HUES64 (cell line): ENCODE results near the gene PCDHA11.
A peak's percentile ranks its signal among the peaks of the same experiment; 100 is the strongest.
"Not testable (repeated sequence)": the region's sequence is repeated elsewhere in the genome, so short reads cannot be mapped to it uniquely, and the experiment has no call there.

Experiments
- H3K27ac ChIP-seq: 2 replicates; pipeline ENCODE4 v1.7.0; 2013; ENCODE audit warnings: low read depth, low read length, inconsistent platforms
- H3K27me3 ChIP-seq: 2 replicates; pipeline ENCODE4 v1.6.1; 2013; ENCODE audit warnings: mild to moderate bottlenecking, low read length; ENCODE audit not compliant: insufficient read depth
- H3K36me3 ChIP-seq: 2 replicates; pipeline ENCODE4 v1.6.1; 2013; ENCODE audit warnings: mild to moderate bottlenecking, low read length; ENCODE audit not compliant: insufficient read depth
- H3K4me1 ChIP-seq: 2 replicates; pipeline ENCODE4 v1.6.1; 2013; ENCODE audit warnings: mild to moderate bottlenecking, low read length, moderate library complexity; ENCODE audit not compliant: insufficient read depth
- H3K4me3 ChIP-seq: 2 replicates; pipeline ENCODE4 v1.5.1; 2013; ENCODE audit warnings: mild to moderate bottlenecking, low read length, moderate library complexity
- H3K9ac ChIP-seq: 2 replicates; pipeline ENCODE4 v1.6.1; 2013; ENCODE audit warnings: mild to moderate bottlenecking, low read depth, low read length
- H3K9me3 ChIP-seq: 2 replicates; pipeline ENCODE4 v1.6.1; 2013; ENCODE audit warnings: low read depth, low read length; ENCODE audit not compliant: insufficient read depth
- WGBS: fragments of 150-250, 120-280 bp; methylation state at CpG from one replicate; pipeline ENCODE4 v1.1.7; 2013; ENCODE audit warnings: missing lambda C conversion rate; 5-methylcytosine and 5-hydroxymethylcytosine counted together

The PCDHA11 gene

DNA sequence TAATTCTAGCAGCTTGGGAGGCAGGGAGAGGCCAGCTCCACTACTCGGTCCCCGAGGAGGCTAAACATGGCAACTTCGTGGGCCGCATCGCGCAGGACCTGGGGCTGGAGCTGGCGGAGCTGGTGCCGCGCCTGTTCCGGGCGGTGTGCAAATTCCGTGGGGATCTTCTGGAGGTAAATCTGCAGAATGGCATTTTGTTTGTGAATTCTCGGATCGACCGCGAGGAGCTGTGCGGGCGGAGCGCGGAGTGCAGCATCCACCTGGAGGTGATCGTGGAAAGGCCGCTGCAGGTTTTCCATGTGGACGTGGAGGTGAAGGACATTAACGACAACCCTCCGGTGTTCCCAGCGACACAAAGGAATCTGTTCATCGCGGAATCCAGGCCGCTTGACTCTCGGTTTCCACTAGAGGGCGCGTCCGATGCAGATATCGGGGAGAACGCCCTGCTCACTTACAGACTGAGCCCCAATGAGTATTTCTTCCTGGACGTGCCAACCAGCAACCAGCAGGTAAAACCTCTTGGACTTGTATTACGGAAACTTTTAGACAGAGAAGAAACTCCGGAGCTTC is 34.2 kb upstream of the PCDHA11 start:
- WGBS: 94% methylated on average over 26 of the region's 38 CpGs
- not testable (repeated sequence) for H3K27me3 ChIP-seq, H3K9ac ChIP-seq, H3K36me3 ChIP-seq, H3K9me3 ChIP-seq, H3K4me1 ChIP-seq, H3K27ac ChIP-seq
- peak overlapping the region; percentile 29; the same call in 1 of the 2 replicates for H3K4me3 ChIP-seq

DNA sequence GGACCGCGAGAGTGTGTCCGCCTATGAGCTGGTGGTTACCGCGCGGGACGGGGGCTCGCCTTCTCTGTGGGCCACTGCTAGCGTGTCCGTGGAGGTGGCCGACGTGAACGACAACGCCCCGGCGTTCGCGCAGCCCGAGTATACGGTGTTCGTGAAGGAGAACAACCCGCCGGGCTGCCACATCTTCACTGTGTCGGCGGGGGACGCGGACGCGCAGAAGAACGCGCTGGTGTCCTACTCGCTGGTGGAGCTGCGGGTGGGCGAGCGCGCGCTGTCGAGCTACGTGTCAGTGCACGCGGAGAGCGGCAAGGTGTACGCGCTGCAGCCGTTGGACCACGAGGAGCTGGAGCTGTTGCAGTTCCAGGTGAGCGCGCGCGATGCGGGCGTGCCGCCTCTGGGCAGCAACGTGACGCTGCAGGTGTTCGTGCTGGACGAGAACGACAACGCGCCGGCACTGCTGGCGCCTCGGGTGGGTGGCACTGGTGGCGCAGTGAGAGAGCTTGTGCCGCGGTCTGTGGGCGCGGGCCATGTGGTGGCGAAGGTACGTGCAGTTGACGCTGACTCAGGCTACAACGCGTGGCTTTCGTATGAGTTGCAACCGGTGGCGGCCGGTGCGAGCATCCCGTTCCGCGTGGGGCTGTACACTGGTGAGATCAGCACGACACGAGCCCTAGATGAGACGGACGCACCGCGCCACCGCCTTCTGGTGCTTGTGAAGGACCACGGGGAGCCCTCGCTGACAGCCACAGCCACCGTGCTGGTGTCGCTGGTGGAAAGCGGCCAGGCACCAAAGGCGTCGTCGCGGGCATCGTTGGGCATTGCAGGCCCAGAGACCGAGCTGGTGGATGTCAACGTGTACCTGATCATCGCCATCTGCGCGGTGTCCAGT is 32.9 kb upstream of the PCDHA11 start:
- Histone ChIP-seq H3K27me3 (no peaks in the 10 kb centered on the region), H3K4me1 (no peaks in the 10 kb centered on the region), H3K27ac (no peak overlapping the region), H3K9me3 (no peaks in the 10 kb centered on the region), H3K4me3 (no peak overlapping the region), H3K36me3 (no peaks in the 10 kb centered on the region), H3K9ac (no peak overlapping the region)
- 97% methylated on average over 103 of the region's 103 CpGs for WGBS

DNA sequence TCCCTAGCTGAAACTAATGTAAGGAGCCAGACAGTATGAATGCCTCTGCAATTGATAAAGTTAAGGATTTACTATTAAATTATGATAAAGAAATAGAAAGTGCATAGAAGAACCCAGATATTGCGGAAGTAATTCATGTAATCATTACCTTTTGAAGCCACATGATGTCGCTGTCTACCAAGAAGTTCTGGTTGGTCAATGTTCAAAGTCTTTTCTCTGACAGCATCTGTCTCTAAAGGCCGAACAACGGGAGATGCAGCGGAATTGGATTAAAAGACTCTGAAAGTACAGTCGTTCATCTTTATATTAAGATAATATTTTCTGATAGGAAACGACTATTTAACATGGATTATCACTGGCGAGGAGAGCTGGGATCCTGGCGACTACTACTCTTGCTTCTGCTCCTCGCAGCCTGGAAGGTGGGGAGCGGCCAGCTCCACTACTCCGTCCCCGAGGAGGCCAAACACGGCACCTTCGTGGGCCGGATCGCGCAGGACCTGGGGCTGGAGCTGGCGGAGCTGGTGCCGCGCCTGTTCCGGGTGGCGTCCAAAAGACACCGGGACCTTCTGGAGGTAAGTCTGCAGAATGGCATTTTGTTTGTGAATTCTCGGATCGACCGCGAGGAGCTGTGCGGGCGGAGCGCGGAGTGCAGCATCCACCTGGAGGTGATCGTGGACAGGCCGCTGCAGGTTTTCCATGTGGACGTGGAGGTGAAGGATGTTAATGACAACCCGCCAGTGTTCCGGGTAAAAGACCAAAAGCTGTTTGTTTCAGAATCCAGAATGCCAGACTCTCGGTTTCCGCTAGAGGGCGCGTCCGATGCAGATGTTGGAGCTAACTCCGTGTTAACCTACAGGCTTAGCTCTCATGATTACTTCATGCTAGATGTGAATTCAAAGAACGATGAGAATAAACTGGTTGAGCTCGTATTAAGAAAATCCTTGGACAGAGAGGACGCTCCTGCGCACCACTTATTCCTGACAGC is 27.5 kb upstream of the PCDHA11 start, which contains the start of gene PCDHA8:
Gene PCDHA8 (plus strand): TSS at position 210 of the 985 bp plus-strand sequence. CDS start 135 bp downstream, at position 345.
- no peaks in the 10 kb centered on the region for H3K4me1 ChIP-seq
- H3K4me3 ChIP-seq: peak within 1 kb of the TSS; percentile 35
- H3K27ac ChIP-seq: no peak within 1 kb of the TSS
- H3K36me3 ChIP-seq: no peaks in the 10 kb centered on the region
- no peaks in the 10 kb centered on the region for H3K9me3 ChIP-seq
- H3K27me3 ChIP-seq: no peaks in the 10 kb centered on the region
- H3K9ac ChIP-seq: no peak within 1 kb of the TSS
- whole genome bisulfite sequencing: 85% methylated on average over 46 of the region's 47 CpGs

DNA sequence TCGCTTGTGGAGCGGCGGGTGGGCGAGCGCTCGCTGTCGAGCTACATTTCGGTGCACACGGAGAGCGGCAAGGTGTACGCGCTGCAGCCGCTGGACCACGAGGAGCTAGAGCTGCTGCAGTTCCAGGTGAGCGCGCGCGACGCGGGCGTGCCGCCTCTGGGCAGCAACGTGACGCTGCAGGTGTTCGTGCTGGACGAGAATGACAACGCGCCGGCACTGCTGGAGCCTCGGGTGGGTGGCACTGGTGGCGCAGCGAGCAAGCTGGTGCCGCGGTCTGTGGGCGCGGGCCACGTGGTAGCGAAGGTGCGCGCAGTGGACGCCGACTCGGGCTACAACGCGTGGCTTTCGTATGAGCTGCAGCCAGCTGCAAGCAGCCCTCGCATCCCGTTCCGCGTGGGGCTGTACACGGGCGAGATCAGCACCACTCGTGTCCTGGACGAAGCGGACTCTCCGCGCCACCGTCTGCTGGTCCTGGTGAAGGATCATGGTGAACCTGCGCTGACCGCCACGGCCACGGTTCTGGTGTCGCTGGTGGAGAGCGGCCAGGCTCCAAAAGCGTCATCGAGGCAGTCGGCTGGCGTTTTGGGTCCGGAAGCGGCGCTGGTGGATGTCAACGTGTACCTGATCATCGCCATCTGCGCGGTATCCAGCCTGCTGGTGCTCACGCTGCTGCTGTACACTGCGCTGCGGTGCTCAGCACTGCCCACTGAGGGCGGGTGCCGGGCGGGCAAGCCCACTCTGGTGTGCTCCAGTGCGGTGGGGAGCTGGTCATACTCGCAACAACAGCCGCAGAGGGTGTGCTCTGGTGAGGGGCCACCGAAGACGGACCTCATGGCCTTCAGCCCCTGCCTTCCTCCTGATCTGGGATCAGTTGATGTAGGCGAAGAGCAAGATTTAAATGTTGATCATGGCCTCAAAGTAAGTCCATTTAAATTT is 25.7 kb upstream of the PCDHA11 start:
- 97% methylated on average over 87 of the region's 87 CpGs for WGBS
- Histone ChIP-seq H3K9me3 (no peaks in the 10 kb centered on the region), H3K36me3 (no peaks in the 10 kb centered on the region), H3K4me1 (no peaks in the 10 kb centered on the region), H3K27me3 (no peaks in the 10 kb centered on the region), H3K27ac (no peak overlapping the region), H3K4me3 (no peak overlapping the region), H3K9ac (no peak overlapping the region)

DNA sequence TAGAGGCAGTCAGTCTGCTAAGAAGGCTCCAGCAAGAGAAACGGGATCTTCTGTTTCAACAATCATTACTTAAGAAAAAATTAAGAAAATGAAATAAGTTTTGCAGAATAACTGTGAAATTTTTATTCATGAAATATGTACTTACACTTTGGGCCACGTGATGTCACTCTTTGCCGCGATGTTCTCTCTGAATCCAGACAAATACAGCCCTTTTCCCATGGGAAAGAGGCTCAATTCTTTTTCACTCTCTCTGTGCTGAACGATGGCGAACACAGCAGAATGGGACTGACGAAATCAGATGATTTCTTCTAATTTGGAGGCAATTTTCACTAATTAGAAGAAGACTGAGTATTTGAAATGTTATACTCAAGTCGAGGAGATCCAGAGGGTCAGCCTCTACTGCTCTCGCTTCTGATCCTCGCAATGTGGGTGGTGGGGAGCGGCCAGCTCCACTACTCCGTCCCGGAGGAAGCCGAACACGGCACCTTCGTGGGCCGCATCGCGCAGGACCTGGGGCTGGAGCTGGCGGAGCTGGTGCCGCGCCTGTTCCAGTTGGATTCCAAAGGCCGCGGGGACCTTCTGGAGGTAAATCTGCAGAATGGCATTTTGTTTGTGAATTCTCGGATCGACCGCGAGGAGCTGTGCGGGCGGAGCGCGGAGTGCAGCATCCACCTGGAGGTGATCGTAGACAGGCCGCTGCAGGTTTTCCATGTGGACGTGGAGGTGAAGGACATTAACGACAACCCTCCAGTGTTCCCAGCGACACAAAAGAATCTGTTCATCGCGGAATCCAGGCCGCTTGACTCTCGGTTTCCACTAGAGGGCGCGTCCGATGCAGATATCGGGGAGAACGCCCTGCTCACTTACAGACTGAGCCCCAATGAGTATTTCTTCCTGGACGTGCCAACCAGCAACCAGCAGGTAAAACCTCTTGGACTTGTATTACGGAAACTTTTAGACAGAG is 20.3 kb upstream of the PCDHA11 start, which contains the start of gene PCDHA9:
Gene PCDHA9 (plus strand): TSS at position 244 of the 964 bp plus-strand sequence. CDS start 114 bp downstream, at position 358.
- not testable (repeated sequence) for H3K27me3 ChIP-seq, H3K27ac ChIP-seq, H3K36me3 ChIP-seq, H3K9ac ChIP-seq, H3K4me1 ChIP-seq, H3K9me3 ChIP-seq
- peak within 1 kb of the TSS; percentile 28 for H3K4me3 ChIP-seq
- 95% methylated on average over 39 of the region's 48 CpGs for WGBS

DNA sequence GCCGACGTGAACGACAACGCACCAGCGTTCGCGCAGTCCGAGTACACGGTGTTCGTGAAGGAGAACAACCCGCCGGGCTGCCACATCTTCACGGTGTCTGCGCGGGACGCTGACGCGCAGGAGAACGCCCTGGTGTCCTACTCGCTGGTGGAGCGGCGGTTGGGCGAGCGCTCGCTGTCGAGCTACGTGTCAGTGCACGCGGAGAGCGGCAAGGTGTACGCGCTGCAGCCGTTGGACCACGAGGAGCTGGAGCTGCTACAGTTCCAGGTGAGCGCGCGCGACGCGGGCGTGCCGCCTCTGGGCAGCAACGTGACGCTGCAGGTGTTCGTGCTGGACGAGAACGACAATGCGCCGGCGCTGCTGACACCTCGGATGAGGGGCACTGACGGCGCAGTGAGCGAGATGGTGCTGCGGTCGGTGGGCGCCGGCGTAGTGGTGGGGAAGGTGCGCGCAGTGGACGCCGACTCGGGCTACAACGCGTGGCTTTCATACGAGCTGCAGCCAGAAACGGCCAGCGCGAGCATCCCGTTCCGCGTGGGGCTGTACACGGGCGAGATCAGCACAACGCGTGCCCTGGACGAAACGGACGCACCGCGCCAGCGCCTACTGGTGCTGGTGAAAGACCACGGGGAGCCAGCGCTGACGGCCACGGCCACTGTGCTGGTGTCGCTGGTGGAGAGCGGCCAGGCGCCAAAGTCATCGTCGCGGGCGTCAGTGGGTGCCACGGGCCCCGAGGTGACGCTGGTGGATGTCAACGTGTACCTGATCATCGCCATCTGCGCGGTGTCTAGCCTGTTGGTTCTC is 18.7 kb upstream of the PCDHA11 start:
- 97% methylated on average over 101 of the region's 101 CpGs for WGBS
- not testable (repeated sequence) for H3K27ac ChIP-seq, H3K4me1 ChIP-seq, H3K9me3 ChIP-seq, H3K27me3 ChIP-seq, H3K4me3 ChIP-seq, H3K36me3 ChIP-seq, H3K9ac ChIP-seq

DNA sequence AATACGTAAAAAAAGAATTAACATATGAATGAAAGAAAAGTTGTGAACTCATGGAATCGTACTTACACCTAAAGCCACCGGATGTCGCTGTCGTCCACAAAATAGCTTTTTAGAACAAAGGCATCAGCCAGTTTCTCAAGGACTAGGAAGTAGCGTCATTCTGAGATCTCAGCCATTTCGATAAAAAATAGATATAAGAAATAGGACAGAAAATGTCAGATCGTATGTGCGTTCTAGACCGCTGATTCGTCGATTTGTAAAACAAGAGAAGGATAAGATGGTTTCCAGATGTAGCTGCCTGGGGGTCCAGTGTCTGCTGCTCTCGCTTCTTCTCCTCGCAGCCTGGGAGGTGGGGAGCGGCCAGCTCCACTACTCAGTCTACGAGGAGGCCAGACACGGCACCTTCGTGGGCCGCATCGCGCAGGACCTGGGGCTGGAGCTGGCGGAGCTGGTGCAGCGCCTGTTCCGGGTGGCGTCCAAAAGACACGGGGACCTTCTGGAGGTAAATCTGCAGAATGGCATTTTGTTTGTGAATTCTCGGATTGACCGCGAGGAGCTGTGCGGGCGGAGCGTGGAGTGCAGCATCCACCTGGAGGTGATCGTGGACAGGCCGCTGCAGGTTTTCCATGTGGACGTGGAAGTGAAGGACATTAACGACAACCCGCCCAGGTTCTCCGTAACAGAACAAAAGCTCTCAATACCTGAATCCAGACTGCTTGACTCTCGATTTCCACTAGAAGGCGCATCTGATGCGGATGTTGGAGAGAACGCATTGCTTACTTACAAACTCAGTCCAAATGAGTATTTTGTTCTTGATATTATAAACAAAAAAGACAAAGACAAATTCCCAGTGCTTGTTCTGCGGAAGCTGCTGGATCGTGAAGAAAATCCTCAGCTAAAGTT is 12.7 kb upstream of the PCDHA11 start, which contains the start of gene PCDHA10:
Gene PCDHA10 (plus strand): TSS at position 126 of the 903 bp plus-strand sequence. CDS start 152 bp downstream, at position 278.
- peak within 1 kb of the TSS; percentile 56 for H3K4me3 ChIP-seq
- WGBS: 92% methylated on average over 44 of the region's 44 CpGs

DNA sequence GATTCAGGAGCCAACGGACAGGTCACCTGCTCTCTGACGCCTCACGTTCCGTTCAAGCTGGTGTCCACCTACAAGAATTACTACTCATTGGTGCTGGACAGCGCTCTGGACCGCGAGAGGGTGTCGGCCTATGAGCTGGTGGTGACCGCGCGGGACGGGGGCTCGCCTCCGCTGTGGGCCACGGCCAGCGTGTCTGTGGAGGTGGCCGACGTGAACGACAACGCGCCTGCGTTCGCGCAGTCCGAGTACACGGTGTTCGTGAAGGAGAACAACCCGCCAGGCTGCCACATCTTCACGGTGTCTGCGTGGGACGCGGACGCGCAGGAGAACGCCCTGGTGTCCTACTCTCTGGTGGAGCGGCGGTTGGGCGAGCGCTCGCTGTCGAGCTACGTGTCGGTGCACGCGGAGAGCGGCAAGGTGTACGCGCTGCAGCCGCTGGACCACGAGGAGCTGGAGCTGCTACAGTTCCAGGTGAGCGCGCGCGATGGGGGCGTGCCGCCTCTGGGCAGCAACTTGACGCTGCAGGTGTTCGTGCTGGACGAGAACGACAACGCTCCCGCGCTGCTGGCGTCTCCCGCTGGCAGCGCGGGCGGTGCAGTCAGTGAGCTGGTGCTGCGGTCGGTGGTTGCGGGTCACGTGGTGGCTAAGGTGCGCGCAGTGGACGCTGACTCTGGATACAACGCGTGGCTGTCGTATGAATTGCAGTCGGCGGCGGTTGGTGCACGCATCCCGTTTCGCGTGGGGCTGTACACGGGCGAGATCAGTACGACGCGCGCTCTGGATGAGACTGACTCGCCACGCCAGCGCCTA is 11.4 kb upstream of the PCDHA11 start:
- Histone ChIP-seq H3K4me3 (no peak overlapping the region), H3K27me3 (no peaks in the 10 kb centered on the region), H3K36me3 (no peaks in the 10 kb centered on the region), H3K4me1 (0 out of 2 replicates have a peak, but pooled peaks cover 3% of the 10 kb centered on the region), H3K9ac (no peak overlapping the region), H3K27ac (no peak overlapping the region), H3K9me3 (no peaks in the 10 kb centered on the region)
- WGBS: 97% methylated on average over 94 of the region's 94 CpGs

More for the DNA sequence above, 12.7 kb upstream of the PCDHA11 start, which contains the start of gene PCDHA10:
- no peaks in the 10 kb centered on the region for H3K9me3 ChIP-seq
- peak within 1 kb of the TSS; percentile 70 for H3K9ac ChIP-seq
- no peak within 1 kb of the TSS for H3K27ac ChIP-seq
- no peaks in the 10 kb centered on the region for H3K36me3 ChIP-seq
- H3K27me3 ChIP-seq: no peaks in the 10 kb centered on the region
- H3K4me1 ChIP-seq: 0 out of 2 replicates have a peak, but pooled peaks cover 3% of the 10 kb centered on the region
